GM12878 (cell line): ENCODE measurements around the gene NEK7. TPM values are rescaled to one million over a fixed set of nuclear protein-coding genes. Genes with fewer than 3 reads are reported as not detected.

Source experiments
- ATAC-seq: fragments of 200-7000 bp; cut with Tn5 transposase; 3 replicates; pipeline ENCODE4 v1.9.1; 2020; ENCODE audit warnings: mild to moderate bottlenecking, moderate library complexity
- BruUV-seq: library from RNA; stranded (reverse); fragments of 400-500 nt; replicated peaks from 2 replicates; lab custom pipeline; 2021; lab: Mats Ljungman, UMichigan
- CTCF ChIA-PET: fragments of 300-600 bp; sonication (Branson Sonifier 250); formaldehyde crosslinking; extraction: SDS; loops from one replicate; lab custom pipeline; 2021; ENCODE audit warnings: inconsistent platforms; lab: Yijun Ruan, JAX
- POLR2A ChIA-PET: fragments of 350-600 bp; formaldehyde crosslinking; extraction: SDS; loops from one replicate; lab custom pipeline; 2021; ENCODE audit warnings: inconsistent platforms; lab: Charles Lee
- RAD21 ChIA-PET: fragments of 300-600 bp; sonication (Branson Sonifier 250); formaldehyde crosslinking; loops from one replicate; lab custom pipeline; 2023; ENCODE audit warnings: antibody characterized with exemption; ENCODE audit not compliant: unreplicated experiment; lab: Charles Lee
- SMC1A ChIA-PET: fragments of 300-600 bp; sonication (Branson Sonifier 250); formaldehyde crosslinking; loops from one replicate; lab custom pipeline; 2023; ENCODE audit not compliant: unreplicated experiment, uncharacterized antibody; lab: Charles Lee
- DNase-seq: peaks from one replicate; pipeline ENCODE4 v3.0.0-alpha.2; 2011; ENCODE audit warnings: low read depth, low spot score
- FAIRE-seq: peaks from 3 replicates; lab custom pipeline; 2011; peaks lifted over from hg19 to GRCh38; lab: Jason Lieb, UNC
- H2AFZ ChIP-seq: 2 replicates; pipeline ENCODE4 v1.6.0; 2011; ENCODE audit warnings: low read depth, low read length, control low read depth; ENCODE audit not compliant: control insufficient read depth
- H3K27ac ChIP-seq: 2 replicates; pipeline ENCODE4 v1.5.1; 2011; ENCODE audit warnings: control low read depth; ENCODE audit not compliant: control insufficient read depth, insufficient read depth
- H3K27me3 ChIP-seq, 2 experiments: replicated peaks in 1 of 2; 2 replicates each; pipeline versions ENCODE4 v1.6.0 to v1.6.1; 2011; ENCODE audit warnings: low read length in 1 of 2; ENCODE audit not compliant: control insufficient read depth in 2 of 2, insufficient read depth in 2 of 2
- H3K36me3 ChIP-seq, 2 experiments: 2 replicates each; pipeline ENCODE4 v1.5.1; 2011; ENCODE audit warnings: low read length in 1 of 2; ENCODE audit not compliant: control insufficient read depth in 2 of 2, insufficient read depth in 2 of 2
- H3K4me1 ChIP-seq: 2 replicates; pipeline ENCODE4 v1.6.1; 2011; ENCODE audit warnings: mild to moderate bottlenecking, low read length, moderate library complexity, mixed read lengths; ENCODE audit not compliant: control insufficient read depth, insufficient read depth
- H3K4me2 ChIP-seq: 2 replicates; pipeline ENCODE4 v1.6.0; 2011; ENCODE audit warnings: control low read depth; ENCODE audit not compliant: control insufficient read depth, insufficient read depth
- H3K4me3 ChIP-seq: fragments of 200-600 bp; sonication (generic); 2 replicates; pipeline ENCODE4 v1.5.1; 2016
- H3K79me2 ChIP-seq: 2 replicates; pipeline ENCODE4 v1.6.0; 2011; ENCODE audit warnings: low read length; ENCODE audit not compliant: control insufficient read depth, insufficient read depth
- H3K9ac ChIP-seq: 2 replicates; pipeline ENCODE4 v1.8.0; 2011; ENCODE audit warnings: low read length, control low read depth, mixed read lengths; ENCODE audit not compliant: control insufficient read depth, insufficient read depth
- H3K9me3 ChIP-seq: replicated peaks from 3 replicates; pipeline ENCODE4 v1.5.1; 2011; ENCODE audit warnings: mild to moderate bottlenecking, low read length; ENCODE audit not compliant: control insufficient read depth, insufficient read depth
- H4K20me1 ChIP-seq: 2 replicates; pipeline ENCODE4 v1.6.0; 2011; ENCODE audit not compliant: control insufficient read depth, insufficient read depth
- BCL11A ChIP-seq: IDR thresholded peaks from 2 replicates; pipeline ENCODE4 v1.6.1; 2011; ENCODE audit warnings: low read depth, low read length
- ESRRA ChIP-seq: IDR thresholded peaks from 2 replicates; pipeline ENCODE4 v1.6.1; 2012; ENCODE audit warnings: mild to moderate bottlenecking, low read length, improper control_type of control experiment
- MLLT1 ChIP-seq: fragments of 450-650 bp; IDR thresholded peaks from 2 replicates; pipeline ENCODE4 v1.6.1; 2016; ENCODE audit warnings: mild to moderate bottlenecking
- PBX3 ChIP-seq: IDR thresholded peaks from 2 replicates; pipeline ENCODE4 v1.6.1; 2011; ENCODE audit warnings: mild to moderate bottlenecking, low read depth, low read length, moderate library complexity; ENCODE audit not compliant: insufficient replicate concordance
- WGBS: methylation state at CpG from one replicate; pipeline ENCODE4 v1.1.6; 2016; ENCODE audit warnings: low lambda C conversion rate; ENCODE audit not compliant: insufficient replicate concordance, insufficient coverage; ENCODE audit errors: missing lambda C conversion rate; 5-methylcytosine and 5-hydroxymethylcytosine counted together
- in situ Hi-C: fragments of 300-500 bp; cut with MboI; formaldehyde crosslinking; loops from 9 replicates; pipeline ENCODE4 v1.14.3; 2018; ENCODE audit warnings: mixed read lengths
- intact Hi-C: fragments of 100-400 bp; cut with micrococcal nuclease; formaldehyde crosslinking; loops from one replicate; pipeline ENCODE4 v1.14.2; 2022; ENCODE audit not compliant: unreplicated experiment
- polyA plus RNA-seq, 11 experiments: library from polyadenylated mRNA; depleted of rRNA in 4 of 11; unstranded in 6 of 11; stranded (reverse) in 5 of 11; fragments of >200 nt; fragmentation: Nextera tagmentation in 4 of 11; fragmentation: Illumina TruSeq in 1 of 11; extraction: Ambion mirVana in 4 of 11; extraction: Trizol in 1 of 11; gene quantifications; 1 replicate in 1 of 11; 2 replicates in 10 of 11; pipeline versions ENCODE4 v1.2.1 to v1.2.3, GENCODE V29; 2011 to 2016; ENCODE audit warnings: inconsistent platforms in 2 of 11, missing spikeins in 2 of 11, low read depth in 1 of 11
- total RNA-seq, 4 experiments: library from RNA; depleted of rRNA in 3 of 4; stranded (reverse); fragments of >200 nt in 3 of 4; fragmentation: Illumina TruSeq in 1 of 4; extraction: Trizol in 1 of 4; gene quantifications; 2 replicates each; pipeline versions ENCODE4 v1.2.1 to v1.2.3, GENCODE V29; 2013 to 2021

The NEK7 gene
- total and polyA plus RNA-seq, 10 of the 15 experiments (the other 5 are each of a cell fraction or from before 2014, with no cell fraction given) = 9.4 to 77.7 (median 24.0) TPM

DNA sequence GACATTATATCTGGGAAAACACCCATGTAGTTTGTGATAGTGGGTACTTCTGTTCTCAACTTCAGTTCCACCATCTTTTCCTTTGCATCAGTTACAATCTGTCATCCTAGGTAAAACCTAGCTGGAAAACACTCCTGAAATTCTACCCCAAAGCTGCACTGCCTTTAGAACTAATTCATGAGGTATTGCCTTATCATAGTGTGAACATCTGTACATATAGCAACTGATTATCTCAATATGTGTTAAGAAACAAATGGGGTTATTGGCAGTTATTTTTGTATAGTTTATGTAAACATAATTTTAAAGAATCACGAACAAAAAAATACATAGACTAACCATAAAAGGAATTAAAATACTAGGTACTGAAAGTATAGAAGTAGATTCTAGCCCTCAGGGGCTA lies 6.4 kb upstream of the NEK7 start (continued):
- TF ChIP-seq PBX3 (no peak), BCL11A (no peak)
- TF ChIP-seq, all 136 proteins: peak for 0

DNA sequence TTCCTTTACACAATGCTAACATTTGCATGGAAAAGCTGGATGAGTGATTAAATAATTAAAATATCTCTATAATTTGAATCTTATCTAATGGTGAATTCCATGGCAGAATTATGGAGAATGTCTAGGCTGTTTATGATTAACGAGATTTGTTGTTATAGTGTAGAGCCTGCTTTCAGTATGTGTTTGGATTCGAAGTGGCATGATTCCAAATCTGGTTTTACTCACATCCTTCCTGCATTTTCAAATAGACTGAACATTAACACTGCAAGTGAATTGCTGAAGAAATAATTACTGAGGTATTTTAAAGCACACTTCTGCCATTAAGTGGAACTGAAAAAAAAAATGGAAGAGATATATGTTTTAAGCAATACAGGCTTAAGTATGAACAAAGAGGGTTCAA lies 5.1 kb upstream of the NEK7 start:
- BruUV-seq = no TSS peak
- intact Hi-C loops = no loop called here
- Histone ChIP-seq H3K9me3 (no peaks in the 10 kb centered on the region), H4K20me1 (no peaks in the 10 kb centered on the region), H3K9ac (no peak overlapping the region), H3K4me1 (no peaks in the 10 kb centered on the region), H3K4me2 (no peak overlapping the region), H3K79me2 (no peaks in the 10 kb centered on the region), H3K36me3 (no peaks in the 10 kb centered on the region), H3K4me3 (no peak overlapping the region), H3K27me3 (no peaks in the 10 kb centered on the region; a peak in 1 of 4 replicates), H3K27ac (no peak overlapping the region), H2AFZ (no peak overlapping the region)
- no peak for TF ChIP-seq ESRRA
- TF ChIP-seq MLLT1 = no peak
- SMC1A ChIA-PET = interaction anchor here (1.0 kb wide), 1 partner anchor 15 kb away, joined by 3 read pairs; no protein-coding TSS in a partner anchor
- RAD21 ChIA-PET = no interaction called here
- ATAC-seq = no peak
- CTCF ChIA-PET = no interaction called here
- FAIRE-seq = no peak
- DNase-seq = no peak
- in situ Hi-C loops = no loop called here
- POLR2A ChIA-PET = no interaction called here
- 40% methylated on average over 2 of the region's 2 CpGs for WGBS
